GM23338 (cell line): ENCODE data around the gene WWOX. TPM values are rescaled to one million over a fixed set of nuclear protein-coding genes. Genes with fewer than 3 reads are reported as not detected.

Experiments
- ATAC-seq: fragments of 200-7000 bp; cut with Tn5 transposase; 3 replicates; pipeline ENCODE4 v1.9.1; 2020
- DNase-seq: peaks from one replicate; pipeline ENCODE4 v3.0.0-alpha.2; 2015; ENCODE audit warnings: low spot score
- H2AFZ ChIP-seq: fragments of 200-600 bp; sonication (generic); 2 replicates; pipeline ENCODE4 v1.8.0; 2016; ENCODE audit warnings: antibody characterized with exemption, mild to moderate bottlenecking, moderate library complexity
- H3F3A ChIP-seq: fragments of 200-600 bp; sonication (generic); replicated peaks from 2 replicates; pipeline ENCODE4 v1.8.0; 2017; ENCODE audit warnings: antibody characterized with exemption, mixed run types, low read depth
- H3K27ac ChIP-seq: fragments of 200-600 bp; sonication (generic); 2 replicates; pipeline ENCODE4 v1.6.1; 2016; ENCODE audit warnings: low read depth
- H3K27me3 ChIP-seq: fragments of 200-600 bp; sonication (generic); 2 replicates; pipeline ENCODE4 v1.8.0; 2016; ENCODE audit warnings: mild to moderate bottlenecking, mixed run types, moderate library complexity; ENCODE audit not compliant: insufficient read depth
- H3K36me3 ChIP-seq: fragments of 200-600 bp; sonication (generic); 2 replicates; pipeline ENCODE4 v1.8.0; 2016; ENCODE audit warnings: mild to moderate bottlenecking; ENCODE audit not compliant: insufficient read depth
- H3K4me1 ChIP-seq: fragments of 200-600 bp; sonication (generic); 2 replicates; pipeline ENCODE4 v1.8.0; 2016; ENCODE audit warnings: mild to moderate bottlenecking, moderate library complexity; ENCODE audit not compliant: insufficient read depth
- H3K4me2 ChIP-seq: fragments of 200-600 bp; sonication (generic); 2 replicates; pipeline ENCODE4 v1.7.1; 2017; ENCODE audit warnings: mixed run types
- H3K4me3 ChIP-seq: fragments of 200-600 bp; sonication (generic); 2 replicates; pipeline ENCODE4 v1.6.1; 2016; ENCODE audit warnings: mixed run types
- H3K79me2 ChIP-seq: fragments of 200-600 bp; sonication (generic); replicated peaks from 2 replicates; pipeline ENCODE4 v1.8.0; 2017; ENCODE audit warnings: mild to moderate bottlenecking; ENCODE audit not compliant: insufficient read depth
- H3K9me2 ChIP-seq: fragments of 200-600 bp; sonication (generic); 2 replicates; pipeline ENCODE4 v1.8.0; 2017; ENCODE audit not compliant: insufficient read depth
- H4K20me1 ChIP-seq: fragments of 200-600 bp; sonication (generic); replicated peaks from 2 replicates; pipeline ENCODE4 v1.8.0; 2017; ENCODE audit warnings: mild to moderate bottlenecking; ENCODE audit not compliant: insufficient read depth
- H3K27ac Mint-ChIP-seq: 2 replicates; pipeline ENCODE4 v1.8.0; 2020; ENCODE audit warnings: inconsistent platforms, mild to moderate bottlenecking, moderate library complexity, mixed read lengths
- H3K27me3 Mint-ChIP-seq: 3 replicates; pipeline ENCODE4 v1.8.0; 2022; ENCODE audit warnings: low read depth, mild to moderate bottlenecking, moderate library complexity, mixed read lengths, inconsistent platforms; ENCODE audit not compliant: insufficient read depth, poor library complexity
- H3K36me3 Mint-ChIP-seq: 3 replicates; pipeline ENCODE4 v1.8.0; 2021; ENCODE audit warnings: low read depth, mild to moderate bottlenecking, inconsistent platforms, moderate library complexity, mixed read lengths
- H3K4me1 Mint-ChIP-seq: 3 replicates; pipeline ENCODE4 v1.8.0; 2020; ENCODE audit warnings: mild to moderate bottlenecking, inconsistent platforms, mixed read lengths
- H3K4me3 Mint-ChIP-seq: 3 replicates; pipeline ENCODE4 v1.8.0; 2021; ENCODE audit warnings: moderate library complexity, mild to moderate bottlenecking, inconsistent platforms, mixed read lengths
- H3K9me3 Mint-ChIP-seq: 3 replicates; pipeline ENCODE4 v1.8.0; 2020; ENCODE audit warnings: moderate library complexity, mild to moderate bottlenecking, inconsistent platforms, mixed read lengths
- CREB1 ChIP-seq: fragments of 250-450 bp; sonication (Bioruptor Pico); IDR thresholded peaks from 2 replicates; pipeline ENCODE4 v1.5.0; 2020; ENCODE audit warnings: low read depth, mild to moderate bottlenecking, moderate library complexity
- EZH2 ChIP-seq: fragments of 200-600 bp; sonication (generic); IDR thresholded peaks from one replicate; pipeline ENCODE4 v1.8.0; 2017; ENCODE audit warnings: antibody characterized with exemption, mild to moderate bottlenecking, low read depth; ENCODE audit not compliant: unreplicated experiment
- EZH2phosphoT487 ChIP-seq: fragments of 200-600 bp; sonication (generic); IDR thresholded peaks from one replicate; pipeline ENCODE4 v1.8.1; 2018; ENCODE audit warnings: antibody characterized with exemption; ENCODE audit not compliant: unreplicated experiment
- JUNB ChIP-seq: IDR thresholded peaks from one replicate; pipeline ENCODE4 v1.6.1; 2016; ENCODE audit warnings: antibody characterized with exemption; ENCODE audit not compliant: unreplicated experiment
- NANOG ChIP-seq: IDR thresholded peaks from 2 replicates; pipeline ENCODE4 v1.6.1; 2016; ENCODE audit warnings: antibody characterized with exemption, borderline replicate concordance
- POLR2AphosphoS5 ChIP-seq: IDR thresholded peaks from 2 replicates; pipeline ENCODE4 v1.6.1; 2016; ENCODE audit warnings: antibody characterized with exemption, low read depth
- STAT1 ChIP-seq: IDR thresholded peaks from one replicate; pipeline ENCODE4 v1.6.1; 2016; ENCODE audit warnings: antibody characterized with exemption; ENCODE audit not compliant: unreplicated experiment
- ZNF114 ChIP-seq: fragments of 250-450 bp; sonication (Bioruptor Pico); IDR thresholded peaks from 2 replicates; pipeline ENCODE4 v1.5.0; 2020; ENCODE audit warnings: mild to moderate bottlenecking, moderate library complexity
- ZNF331 ChIP-seq: fragments of 250-450 bp; sonication (Bioruptor Pico); IDR thresholded peaks from 2 replicates; pipeline ENCODE4 v1.5.0; 2020; ENCODE audit warnings: low read depth, mild to moderate bottlenecking, moderate library complexity
- polyA plus RNA-seq: library from polyadenylated mRNA; unstranded; fragments of >200 nt; fragmentation: Nextera tagmentation; extraction: Ambion mirVana; gene quantifications from 2 replicates; pipeline ENCODE4 v1.2.1, GENCODE V29; 2016
- total RNA-seq: library from RNA; depleted of rRNA; stranded (reverse); fragments of >200 nt; shearing (Covaris generic); gene quantifications from 2 replicates; pipeline ENCODE4 v1.2.3, GENCODE V29; 2014
- TF ChIP-seq, protein P1 (sequence below), 2 experiments: fragments of 200-600 bp in 1 of 2; sonication (generic) in 1 of 2; conservative IDR thresholded peaks; 2 replicates each; pipeline versions ENCODE4 v1.5.1 to v1.6.1; 2016 to 2017; ENCODE audit warnings: antibody characterized with exemption in 2 of 2, low read depth in 2 of 2, mild to moderate bottlenecking in 2 of 2, moderate library complexity in 1 of 2
- TF ChIP-seq, protein P2 (sequence below): IDR thresholded peaks from one replicate; pipeline ENCODE4 v1.6.1; 2018; ENCODE audit warnings: antibody characterized with exemption; ENCODE audit not compliant: unreplicated experiment
- TF ChIP-seq, protein P3 (sequence below): fragments of 250-450 bp; sonication (Bioruptor Pico); IDR thresholded peaks from 2 replicates; pipeline ENCODE4 v1.5.0; 2020; ENCODE audit warnings: mild to moderate bottlenecking, moderate library complexity
- TF ChIP-seq, protein P4 (sequence below): IDR thresholded peaks from 2 replicates; pipeline ENCODE4 v1.6.1; 2016; ENCODE audit warnings: antibody characterized with exemption

Gene WWOX
- total and polyA plus RNA-seq, 2 experiments from 2014 or later = 10.0 to 19.3 TPM

DNA sequence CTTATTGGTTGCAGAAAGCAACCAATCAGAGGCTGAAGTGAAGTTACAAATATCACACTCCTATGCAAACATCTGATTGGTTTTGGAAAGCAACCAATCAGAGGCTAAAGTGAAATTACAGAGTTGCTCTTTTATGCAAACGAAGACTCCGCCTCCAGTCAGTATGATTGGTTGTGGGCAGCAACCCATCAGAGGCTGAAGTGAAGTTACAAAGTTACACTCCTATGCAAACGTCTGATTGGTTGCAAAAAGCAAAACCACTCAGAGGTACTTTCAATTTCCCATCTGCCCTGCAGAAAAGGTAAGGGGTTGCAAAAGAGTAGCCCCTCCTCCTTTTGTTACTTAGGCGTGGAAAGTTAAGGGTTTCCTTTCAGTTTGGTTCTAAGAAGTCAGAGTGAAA, 803.8 kb downstream of the WWOX start:
- Histone ChIP-seq H3K36me3 (no peaks in the 10 kb centered on the region; the same call in 1 of the 2 replicates), H3K27ac (no peak overlapping the region), H4K20me1 (no peaks in the 10 kb centered on the region), H3K4me3 (no peak overlapping the region), H3K4me1 (peaks cover 22% of the 10 kb centered on the region), H3K79me2 (no peaks in the 10 kb centered on the region), H3F3A (no peaks in the 10 kb centered on the region), H3K9me2 (peaks cover 18% of the 10 kb centered on the region), H3K4me2 (no peak overlapping the region), H3K27me3 (no peaks in the 10 kb centered on the region), H2AFZ (no peak overlapping the region)
- H3K27ac Mint-ChIP-seq = no peak overlapping the region
- peaks cover 13% of the 10 kb centered on the region; the same call in 2 of the 3 replicates for H3K36me3 Mint-ChIP-seq
- ATAC-seq (no peak), DNase-seq (no peak)
- peaks cover 14% of the 10 kb centered on the region for H3K9me3 Mint-ChIP-seq
- TF ChIP-seq STAT1 (no peak), EZH2 (no peak), NANOG (no peak), EZH2phosphoT487 (no peak), ZNF114 (CRISPR knock-in tag) (no peak), ZNF331 (CRISPR knock-in tag) (no peak), JUNB (no peak), CREB1 (CRISPR knock-in tag) (no peak), POLR2AphosphoS5 (no peak)
- TF ChIP-seq, protein P1, sequence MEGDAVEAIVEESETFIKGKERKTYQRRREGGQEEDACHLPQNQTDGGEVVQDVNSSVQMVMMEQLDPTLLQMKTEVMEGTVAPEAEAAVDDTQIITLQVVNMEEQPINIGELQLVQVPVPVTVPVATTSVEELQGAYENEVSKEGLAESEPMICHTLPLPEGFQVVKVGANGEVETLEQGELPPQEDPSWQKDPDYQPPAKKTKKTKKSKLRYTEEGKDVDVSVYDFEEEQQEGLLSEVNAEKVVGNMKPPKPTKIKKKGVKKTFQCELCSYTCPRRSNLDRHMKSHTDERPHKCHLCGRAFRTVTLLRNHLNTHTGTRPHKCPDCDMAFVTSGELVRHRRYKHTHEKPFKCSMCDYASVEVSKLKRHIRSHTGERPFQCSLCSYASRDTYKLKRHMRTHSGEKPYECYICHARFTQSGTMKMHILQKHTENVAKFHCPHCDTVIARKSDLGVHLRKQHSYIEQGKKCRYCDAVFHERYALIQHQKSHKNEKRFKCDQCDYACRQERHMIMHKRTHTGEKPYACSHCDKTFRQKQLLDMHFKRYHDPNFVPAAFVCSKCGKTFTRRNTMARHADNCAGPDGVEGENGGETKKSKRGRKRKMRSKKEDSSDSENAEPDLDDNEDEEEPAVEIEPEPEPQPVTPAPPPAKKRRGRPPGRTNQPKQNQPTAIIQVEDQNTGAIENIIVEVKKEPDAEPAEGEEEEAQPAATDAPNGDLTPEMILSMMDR (conservative IDR thresholded peaks at IDR 0.05; ENCODE audit: low read depth in 2 of 2) = no peak
- TF ChIP-seq, protein P2, sequence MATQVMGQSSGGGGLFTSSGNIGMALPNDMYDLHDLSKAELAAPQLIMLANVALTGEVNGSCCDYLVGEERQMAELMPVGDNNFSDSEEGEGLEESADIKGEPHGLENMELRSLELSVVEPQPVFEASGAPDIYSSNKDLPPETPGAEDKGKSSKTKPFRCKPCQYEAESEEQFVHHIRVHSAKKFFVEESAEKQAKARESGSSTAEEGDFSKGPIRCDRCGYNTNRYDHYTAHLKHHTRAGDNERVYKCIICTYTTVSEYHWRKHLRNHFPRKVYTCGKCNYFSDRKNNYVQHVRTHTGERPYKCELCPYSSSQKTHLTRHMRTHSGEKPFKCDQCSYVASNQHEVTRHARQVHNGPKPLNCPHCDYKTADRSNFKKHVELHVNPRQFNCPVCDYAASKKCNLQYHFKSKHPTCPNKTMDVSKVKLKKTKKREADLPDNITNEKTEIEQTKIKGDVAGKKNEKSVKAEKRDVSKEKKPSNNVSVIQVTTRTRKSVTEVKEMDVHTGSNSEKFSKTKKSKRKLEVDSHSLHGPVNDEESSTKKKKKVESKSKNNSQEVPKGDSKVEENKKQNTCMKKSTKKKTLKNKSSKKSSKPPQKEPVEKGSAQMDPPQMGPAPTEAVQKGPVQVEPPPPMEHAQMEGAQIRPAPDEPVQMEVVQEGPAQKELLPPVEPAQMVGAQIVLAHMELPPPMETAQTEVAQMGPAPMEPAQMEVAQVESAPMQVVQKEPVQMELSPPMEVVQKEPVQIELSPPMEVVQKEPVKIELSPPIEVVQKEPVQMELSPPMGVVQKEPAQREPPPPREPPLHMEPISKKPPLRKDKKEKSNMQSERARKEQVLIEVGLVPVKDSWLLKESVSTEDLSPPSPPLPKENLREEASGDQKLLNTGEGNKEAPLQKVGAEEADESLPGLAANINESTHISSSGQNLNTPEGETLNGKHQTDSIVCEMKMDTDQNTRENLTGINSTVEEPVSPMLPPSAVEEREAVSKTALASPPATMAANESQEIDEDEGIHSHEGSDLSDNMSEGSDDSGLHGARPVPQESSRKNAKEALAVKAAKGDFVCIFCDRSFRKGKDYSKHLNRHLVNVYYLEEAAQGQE = no peak
- TF ChIP-seq, protein P3, sequence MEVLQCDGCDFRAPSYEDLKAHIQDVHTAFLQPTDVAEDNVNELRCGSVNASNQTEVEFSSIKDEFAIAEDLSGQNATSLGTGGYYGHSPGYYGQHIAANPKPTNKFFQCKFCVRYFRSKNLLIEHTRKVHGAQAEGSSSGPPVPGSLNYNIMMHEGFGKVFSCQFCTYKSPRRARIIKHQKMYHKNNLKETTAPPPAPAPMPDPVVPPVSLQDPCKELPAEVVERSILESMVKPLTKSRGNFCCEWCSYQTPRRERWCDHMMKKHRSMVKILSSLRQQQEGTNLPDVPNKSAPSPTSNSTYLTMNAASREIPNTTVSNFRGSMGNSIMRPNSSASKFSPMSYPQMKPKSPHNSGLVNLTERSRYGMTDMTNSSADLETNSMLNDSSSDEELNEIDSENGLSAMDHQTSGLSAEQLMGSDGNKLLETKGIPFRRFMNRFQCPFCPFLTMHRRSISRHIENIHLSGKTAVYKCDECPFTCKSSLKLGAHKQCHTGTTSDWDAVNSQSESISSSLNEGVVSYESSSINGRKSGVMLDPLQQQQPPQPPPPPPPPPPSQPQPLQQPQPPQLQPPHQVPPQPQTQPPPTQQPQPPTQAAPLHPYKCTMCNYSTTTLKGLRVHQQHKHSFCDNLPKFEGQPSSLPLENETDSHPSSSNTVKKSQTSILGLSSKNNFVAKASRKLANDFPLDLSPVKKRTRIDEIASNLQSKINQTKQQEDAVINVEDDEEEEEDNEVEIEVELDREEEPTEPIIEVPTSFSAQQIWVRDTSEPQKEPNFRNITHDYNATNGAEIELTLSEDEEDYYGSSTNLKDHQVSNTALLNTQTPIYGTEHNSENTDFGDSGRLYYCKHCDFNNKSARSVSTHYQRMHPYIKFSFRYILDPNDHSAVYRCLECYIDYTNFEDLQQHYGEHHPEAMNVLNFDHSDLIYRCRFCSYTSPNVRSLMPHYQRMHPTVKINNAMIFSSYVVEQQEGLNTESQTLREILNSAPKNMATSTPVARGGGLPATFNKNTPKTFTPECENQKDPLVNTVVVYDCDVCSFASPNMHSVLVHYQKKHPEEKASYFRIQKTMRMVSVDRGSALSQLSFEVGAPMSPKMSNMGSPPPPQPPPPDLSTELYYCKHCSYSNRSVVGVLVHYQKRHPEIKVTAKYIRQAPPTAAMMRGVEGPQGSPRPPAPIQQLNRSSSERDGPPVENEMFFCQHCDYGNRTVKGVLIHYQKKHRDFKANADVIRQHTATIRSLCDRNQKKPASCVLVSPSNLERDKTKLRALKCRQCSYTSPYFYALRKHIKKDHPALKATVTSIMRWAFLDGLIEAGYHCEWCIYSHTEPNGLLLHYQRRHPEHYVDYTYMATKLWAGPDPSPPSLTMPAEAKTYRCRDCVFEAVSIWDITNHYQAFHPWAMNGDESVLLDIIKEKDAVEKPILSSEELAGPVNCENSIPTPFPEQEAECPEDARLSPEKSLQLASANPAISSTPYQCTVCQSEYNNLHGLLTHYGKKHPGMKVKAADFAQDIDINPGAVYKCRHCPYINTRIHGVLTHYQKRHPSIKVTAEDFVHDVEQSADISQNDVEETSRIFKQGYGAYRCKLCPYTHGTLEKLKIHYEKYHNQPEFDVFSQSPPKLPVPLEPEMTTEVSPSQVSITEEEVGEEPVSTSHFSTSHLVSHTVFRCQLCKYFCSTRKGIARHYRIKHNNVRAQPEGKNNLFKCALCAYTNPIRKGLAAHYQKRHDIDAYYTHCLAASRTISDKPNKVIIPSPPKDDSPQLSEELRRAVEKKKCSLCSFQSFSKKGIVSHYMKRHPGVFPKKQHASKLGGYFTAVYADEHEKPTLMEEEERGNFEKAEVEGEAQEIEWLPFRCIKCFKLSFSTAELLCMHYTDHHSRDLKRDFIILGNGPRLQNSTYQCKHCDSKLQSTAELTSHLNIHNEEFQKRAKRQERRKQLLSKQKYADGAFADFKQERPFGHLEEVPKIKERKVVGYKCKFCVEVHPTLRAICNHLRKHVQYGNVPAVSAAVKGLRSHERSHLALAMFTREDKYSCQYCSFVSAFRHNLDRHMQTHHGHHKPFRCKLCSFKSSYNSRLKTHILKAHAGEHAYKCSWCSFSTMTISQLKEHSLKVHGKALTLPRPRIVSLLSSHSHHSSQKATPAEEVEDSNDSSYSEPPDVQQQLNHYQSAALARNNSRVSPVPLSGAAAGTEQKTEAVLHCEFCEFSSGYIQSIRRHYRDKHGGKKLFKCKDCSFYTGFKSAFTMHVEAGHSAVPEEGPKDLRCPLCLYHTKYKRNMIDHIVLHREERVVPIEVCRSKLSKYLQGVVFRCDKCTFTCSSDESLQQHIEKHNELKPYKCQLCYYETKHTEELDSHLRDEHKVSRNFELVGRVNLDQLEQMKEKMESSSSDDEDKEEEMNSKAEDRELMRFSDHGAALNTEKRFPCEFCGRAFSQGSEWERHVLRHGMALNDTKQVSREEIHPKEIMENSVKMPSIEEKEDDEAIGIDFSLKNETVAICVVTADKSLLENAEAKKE (CRISPR knock-in tag) = no peak
- TF ChIP-seq, protein P4, sequence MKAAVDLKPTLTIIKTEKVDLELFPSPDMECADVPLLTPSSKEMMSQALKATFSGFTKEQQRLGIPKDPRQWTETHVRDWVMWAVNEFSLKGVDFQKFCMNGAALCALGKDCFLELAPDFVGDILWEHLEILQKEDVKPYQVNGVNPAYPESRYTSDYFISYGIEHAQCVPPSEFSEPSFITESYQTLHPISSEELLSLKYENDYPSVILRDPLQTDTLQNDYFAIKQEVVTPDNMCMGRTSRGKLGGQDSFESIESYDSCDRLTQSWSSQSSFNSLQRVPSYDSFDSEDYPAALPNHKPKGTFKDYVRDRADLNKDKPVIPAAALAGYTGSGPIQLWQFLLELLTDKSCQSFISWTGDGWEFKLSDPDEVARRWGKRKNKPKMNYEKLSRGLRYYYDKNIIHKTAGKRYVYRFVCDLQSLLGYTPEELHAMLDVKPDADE = no peak
- no peaks in the 10 kb centered on the region for H3K27me3 Mint-ChIP-seq
- no peak overlapping the region for H3K4me3 Mint-ChIP-seq
- H3K4me1 Mint-ChIP-seq = peaks cover 28% of the 10 kb centered on the region
